PFSK-1 (cell line): Measurements from ENCODE around the gene ELMO1.

Experiments
- FOXP2 ChIP-seq: optimal IDR thresholded peaks from 2 replicates; pipeline ENCODE3; 2011; ENCODE audit warnings: borderline replicate concordance, control low read depth, inconsistent platforms; ENCODE audit not compliant: insufficient read depth; ENCODE audit errors: extremely low read length, extremely low read depth
- POLR2AphosphoS5 ChIP-seq: IDR thresholded peaks from 2 replicates; pipeline ENCODE4 v1.6.1; 2012; ENCODE audit warnings: low read depth, mild to moderate bottlenecking, control low read depth, low read length, moderate library complexity
- SIN3A ChIP-seq: IDR thresholded peaks from 2 replicates; pipeline ENCODE4 v1.6.1; 2012; ENCODE audit warnings: mild to moderate bottlenecking, low read length, moderate library complexity, borderline replicate concordance; ENCODE audit not compliant: insufficient read depth
- TAF1 ChIP-seq: IDR thresholded peaks from 2 replicates; pipeline ENCODE4 v1.6.1; 2012; ENCODE audit warnings: low read length, control low read depth, borderline replicate concordance; ENCODE audit not compliant: insufficient read depth
- TF ChIP-seq, protein P1 (sequence below), 2 experiments: IDR thresholded peaks; 2 replicates each; pipeline versions ENCODE4 v1.6.1 to v1.8.0; 2011 to 2012; ENCODE audit warnings: low read depth in 2 of 2, low read length in 2 of 2, control low read depth in 1 of 2, inconsistent platforms in 1 of 2, mild to moderate bottlenecking in 1 of 2, moderate library complexity in 1 of 2; ENCODE audit not compliant: insufficient read depth in 1 of 2

The ELMO1 gene

GRCh38 chr7:37368540-37368939, 80.1 kb downstream of the ELMO1 start:
- TF ChIP-seq FOXP2 (no peak), TAF1 (no peak)

GRCh38 chr7:37367010-37367409, 81.7 kb downstream of the ELMO1 start:
- TF ChIP-seq, protein P1, sequence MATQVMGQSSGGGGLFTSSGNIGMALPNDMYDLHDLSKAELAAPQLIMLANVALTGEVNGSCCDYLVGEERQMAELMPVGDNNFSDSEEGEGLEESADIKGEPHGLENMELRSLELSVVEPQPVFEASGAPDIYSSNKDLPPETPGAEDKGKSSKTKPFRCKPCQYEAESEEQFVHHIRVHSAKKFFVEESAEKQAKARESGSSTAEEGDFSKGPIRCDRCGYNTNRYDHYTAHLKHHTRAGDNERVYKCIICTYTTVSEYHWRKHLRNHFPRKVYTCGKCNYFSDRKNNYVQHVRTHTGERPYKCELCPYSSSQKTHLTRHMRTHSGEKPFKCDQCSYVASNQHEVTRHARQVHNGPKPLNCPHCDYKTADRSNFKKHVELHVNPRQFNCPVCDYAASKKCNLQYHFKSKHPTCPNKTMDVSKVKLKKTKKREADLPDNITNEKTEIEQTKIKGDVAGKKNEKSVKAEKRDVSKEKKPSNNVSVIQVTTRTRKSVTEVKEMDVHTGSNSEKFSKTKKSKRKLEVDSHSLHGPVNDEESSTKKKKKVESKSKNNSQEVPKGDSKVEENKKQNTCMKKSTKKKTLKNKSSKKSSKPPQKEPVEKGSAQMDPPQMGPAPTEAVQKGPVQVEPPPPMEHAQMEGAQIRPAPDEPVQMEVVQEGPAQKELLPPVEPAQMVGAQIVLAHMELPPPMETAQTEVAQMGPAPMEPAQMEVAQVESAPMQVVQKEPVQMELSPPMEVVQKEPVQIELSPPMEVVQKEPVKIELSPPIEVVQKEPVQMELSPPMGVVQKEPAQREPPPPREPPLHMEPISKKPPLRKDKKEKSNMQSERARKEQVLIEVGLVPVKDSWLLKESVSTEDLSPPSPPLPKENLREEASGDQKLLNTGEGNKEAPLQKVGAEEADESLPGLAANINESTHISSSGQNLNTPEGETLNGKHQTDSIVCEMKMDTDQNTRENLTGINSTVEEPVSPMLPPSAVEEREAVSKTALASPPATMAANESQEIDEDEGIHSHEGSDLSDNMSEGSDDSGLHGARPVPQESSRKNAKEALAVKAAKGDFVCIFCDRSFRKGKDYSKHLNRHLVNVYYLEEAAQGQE (IDR thresholded peaks at IDR 0.05; ENCODE audit: insufficient read depth in 1 of 2, low read depth in 2 of 2, low read length in 2 of 2), result no peak
- TF ChIP-seq FOXP2, result no peak
- TF ChIP-seq SIN3A, result no peak
- no peak for TF ChIP-seq TAF1
- TF ChIP-seq POLR2AphosphoS5, result no peak

GRCh38 chr7:37366445-37366844, 82.2 kb downstream of the ELMO1 start:
- TF ChIP-seq TAF1, result no peak
- no peak for TF ChIP-seq FOXP2
- no peak for TF ChIP-seq SIN3A
- no peak for TF ChIP-seq POLR2AphosphoS5
- TF ChIP-seq, protein P1 (IDR thresholded peaks at IDR 0.05; ENCODE audit: insufficient read depth in 1 of 2, low read depth in 2 of 2, low read length in 2 of 2), result no peak

- TF ChIP-seq TAF1 (no peak), SIN3A (no peak), FOXP2 (no peak), POLR2AphosphoS5 (no peak)
- TF ChIP-seq, protein P1 (IDR thresholded peaks at IDR 0.05; ENCODE audit: insufficient read depth in 1 of 2, low read depth in 2 of 2, low read length in 2 of 2), result no peak
Measured at GRCh38 chr7:37365405-37365804, 83.3 kb downstream of the ELMO1 start.

- TF ChIP-seq FOXP2, result no peak
Measured at GRCh38 chr7:37364856-37365255, 83.8 kb downstream of the ELMO1 start.

DNA sequence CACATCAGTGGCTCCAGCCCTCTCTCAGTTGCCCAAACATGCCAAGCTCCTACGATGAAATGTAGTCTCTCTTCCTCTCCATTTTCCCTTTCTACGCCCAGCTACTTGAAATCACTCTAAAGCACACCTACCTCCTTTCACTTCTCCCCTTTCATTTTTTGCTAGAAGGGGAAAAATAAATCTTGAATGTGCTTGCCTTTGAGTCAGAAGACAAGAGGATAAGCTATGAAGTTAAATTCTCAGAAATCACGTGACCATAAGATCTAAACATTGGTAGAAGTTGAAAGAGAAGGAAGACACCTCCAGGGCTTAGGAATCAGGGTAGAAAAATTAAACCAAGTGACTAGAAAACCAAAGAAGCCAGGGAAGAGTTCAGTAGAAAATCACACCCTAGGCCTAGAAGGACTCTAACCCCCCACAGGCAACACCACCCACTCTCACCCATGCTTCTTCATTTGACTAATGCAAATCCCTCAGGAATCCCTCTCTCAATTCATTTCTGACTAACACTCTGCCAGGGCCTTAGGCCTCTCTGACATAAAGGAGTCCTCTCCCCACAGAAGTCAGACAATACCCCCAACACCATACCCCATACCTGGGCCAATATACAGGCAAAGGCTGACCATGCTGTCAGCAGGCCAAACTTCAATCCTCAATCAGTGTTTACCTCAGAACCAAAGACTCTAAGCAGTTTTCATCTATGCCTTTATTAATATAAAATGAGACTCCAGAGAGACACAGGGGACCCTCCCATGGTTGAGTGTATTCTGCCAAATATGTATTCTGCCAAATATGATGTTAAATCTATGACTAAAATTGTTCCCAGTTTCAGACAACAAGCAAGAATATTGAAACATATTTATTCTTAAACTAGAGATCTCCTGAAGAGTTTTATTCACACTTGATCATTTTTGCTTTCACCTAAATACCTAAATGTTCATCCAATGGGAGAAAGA, 84.8 kb downstream of the ELMO1 start:
- no peak for TF ChIP-seq TAF1
- no peak for TF ChIP-seq POLR2AphosphoS5
- TF ChIP-seq, protein P1 (IDR thresholded peaks at IDR 0.05; ENCODE audit: insufficient read depth in 1 of 2, low read depth in 2 of 2, low read length in 2 of 2), result no peak
- TF ChIP-seq FOXP2, result no peak
- no peak for TF ChIP-seq SIN3A
